Mesenchymal stem cell (in vitro differentiated cells and primary cell): Measurements from ENCODE around the gene ABCB10.

Experiments used
- DNase-seq: peaks from one replicate; pipeline ENCODE4 v3.0.0-alpha.2; 2013
- H2AFZ ChIP-seq: one replicate; pipeline ENCODE4 v1.6.1; 2013; ENCODE audit warnings: low read depth, mild to moderate bottlenecking, control low read depth, inconsistent platforms, low read length, moderate library complexity
- H2AK5ac ChIP-seq: 2 replicates; pipeline ENCODE4 v1.6.1; 2013; ENCODE audit warnings: low read length, moderate library complexity, mild to moderate bottlenecking, inconsistent platforms; ENCODE audit not compliant: severe bottlenecking
- H2BK120ac ChIP-seq: one replicate; pipeline ENCODE4 v1.6.1; 2013; ENCODE audit warnings: low read depth, mild to moderate bottlenecking, inconsistent platforms, low read length, moderate library complexity
- H2BK12ac ChIP-seq, 2 experiments: one replicate each; pipeline ENCODE4 v1.6.1; 2013; ENCODE audit warnings: inconsistent platforms in 2 of 2, low read length in 2 of 2, mild to moderate bottlenecking in 2 of 2, moderate library complexity in 2 of 2, control low read depth in 1 of 2
- H2BK15ac ChIP-seq: one replicate; pipeline ENCODE4 v1.6.1; 2013; ENCODE audit warnings: mild to moderate bottlenecking, low read depth, inconsistent platforms; ENCODE audit not compliant: poor library complexity, severe bottlenecking
- H2BK5ac ChIP-seq: 2 replicates; pipeline ENCODE4 v1.6.1; 2013; ENCODE audit warnings: low read depth, mild to moderate bottlenecking, low read length, control low read depth, inconsistent platforms; ENCODE audit not compliant: poor library complexity, severe bottlenecking
- H3K14ac ChIP-seq, 2 experiments: one replicate each; pipeline ENCODE4 v1.6.1; 2013; ENCODE audit warnings: inconsistent platforms in 2 of 2, low read length in 2 of 2, control low read depth in 1 of 2, mild to moderate bottlenecking in 1 of 2, moderate library complexity in 1 of 2
- H3K18ac ChIP-seq, 2 experiments: one replicate each; pipeline ENCODE4 v1.6.1; 2013; ENCODE audit warnings: inconsistent platforms in 2 of 2, low read length in 2 of 2, control low read depth in 1 of 2, low read depth in 1 of 2, mild to moderate bottlenecking in 1 of 2
- H3K23ac ChIP-seq, 2 experiments: one replicate each; pipeline ENCODE4 v1.6.1; 2013; ENCODE audit warnings: inconsistent platforms in 2 of 2, low read length in 2 of 2, mild to moderate bottlenecking in 2 of 2, moderate library complexity in 2 of 2, control low read depth in 1 of 2
- H3K27ac ChIP-seq: 2 replicates; pipeline ENCODE4 v1.5.1; 2013; ENCODE audit warnings: mild to moderate bottlenecking, moderate library complexity, low read length, control low read depth, inconsistent platforms; ENCODE audit not compliant: poor library complexity, severe bottlenecking
- H3K27me3 ChIP-seq, 2 experiments: 2 replicates each; pipeline versions ENCODE4 v1.6.1 to v1.7.0; 2013; ENCODE audit warnings: low read length in 2 of 2, mild to moderate bottlenecking in 2 of 2, moderate library complexity in 2 of 2, control low read depth in 1 of 2, inconsistent platforms in 1 of 2; ENCODE audit not compliant: control insufficient read depth in 1 of 2, insufficient read depth in 1 of 2
- H3K36me3 ChIP-seq, 2 experiments: 2 replicates each; pipeline versions ENCODE4 v1.6.1 to v1.7.0; 2013; ENCODE audit warnings: low read length in 2 of 2, control low read depth in 1 of 2, inconsistent platforms in 1 of 2, low read depth in 1 of 2, mild to moderate bottlenecking in 1 of 2; ENCODE audit not compliant: insufficient read depth in 2 of 2, control insufficient read depth in 1 of 2
- H3K4ac ChIP-seq, 2 experiments: one replicate each; pipeline ENCODE4 v1.6.1; 2013; ENCODE audit warnings: inconsistent platforms in 2 of 2, low read length in 2 of 2, mild to moderate bottlenecking in 2 of 2, moderate library complexity in 2 of 2, control low read depth in 1 of 2, low read depth in 1 of 2
- H3K4me1 ChIP-seq: 2 replicates; pipeline ENCODE4 v1.6.1; 2013; ENCODE audit warnings: low read depth, low read length, control low read depth; ENCODE audit not compliant: control insufficient read depth, insufficient read depth
- H3K4me2 ChIP-seq: 2 replicates; pipeline ENCODE4 v1.6.1; 2013; ENCODE audit warnings: low read length, mild to moderate bottlenecking, inconsistent platforms; ENCODE audit not compliant: poor library complexity, severe bottlenecking
- H3K4me3 ChIP-seq, 2 experiments: 2 replicates each; pipeline versions ENCODE4 v1.5.1 to v1.7.0; 2013; ENCODE audit warnings: low read length in 2 of 2, mild to moderate bottlenecking in 2 of 2, control low read depth in 1 of 2, low read depth in 1 of 2; ENCODE audit not compliant: insufficient read depth in 1 of 2
- H3K79me1 ChIP-seq: replicated peaks from 2 replicates; pipeline ENCODE4 v1.6.1; 2013; ENCODE audit warnings: mild to moderate bottlenecking, control low read depth, low read length, inconsistent platforms; ENCODE audit not compliant: poor library complexity, severe bottlenecking
- H3K9ac ChIP-seq: 2 replicates; pipeline ENCODE4 v1.7.0; 2013; ENCODE audit warnings: mild to moderate bottlenecking, low read length, moderate library complexity
- H3K9me3 ChIP-seq: 2 replicates; pipeline ENCODE4 v1.7.0; 2013; ENCODE audit warnings: mild to moderate bottlenecking, low read length; ENCODE audit not compliant: control insufficient read depth
- H4K8ac ChIP-seq: one replicate; pipeline ENCODE4 v1.6.1; 2013; ENCODE audit warnings: inconsistent platforms, mild to moderate bottlenecking, low read length, moderate library complexity
- H4K91ac ChIP-seq: one replicate; pipeline ENCODE4 v1.6.1; 2013; ENCODE audit warnings: mild to moderate bottlenecking, low read length, inconsistent platforms
- WGBS: methylation state at CpG from one replicate; pipeline ENCODE4 v1.1.7; 2013; ENCODE audit warnings: mixed read lengths; 5-methylcytosine and 5-hydroxymethylcytosine counted together

The ABCB10 gene

GRCh38 chr1:229539863-229540506 is 18.5 kb downstream of the ABCB10 start:
- H2BK12ac ChIP-seq = no peak overlapping the region

GRCh38 chr1:229538945-229539344 is 19.6 kb downstream of the ABCB10 start:
- no peaks in the 10 kb centered on the region for H3K4me1 ChIP-seq
- no peak overlapping the region for H2AK5ac ChIP-seq
- H2BK15ac ChIP-seq = no peak overlapping the region
- H3K27ac ChIP-seq = no peak overlapping the region
- no peaks in the 10 kb centered on the region for H3K27me3 ChIP-seq
- H2BK12ac ChIP-seq = no peak overlapping the region
- H3K79me1 ChIP-seq = peaks cover 9% of the 10 kb centered on the region
- no peak overlapping the region for H3K14ac ChIP-seq
- no peak overlapping the region for H2BK120ac ChIP-seq
- H2AFZ ChIP-seq = no peak overlapping the region
- no peak overlapping the region for H2BK5ac ChIP-seq
- no peak overlapping the region for H3K9ac ChIP-seq
- no peak overlapping the region for H4K8ac ChIP-seq
- no peak overlapping the region for H3K23ac ChIP-seq
- H3K4me2 ChIP-seq = no peak overlapping the region
- no peak overlapping the region for H3K18ac ChIP-seq
- no peak overlapping the region for H3K4ac ChIP-seq
- peaks cover 20 to 71% of the 10 kb centered on the region in 2 experiments for H3K36me3 ChIP-seq
- no peak for DNase-seq
- no peak overlapping the region for H4K91ac ChIP-seq
- H3K9me3 ChIP-seq = no peaks in the 10 kb centered on the region
- WGBS = 98% methylated on average over 5 of the region's 5 CpGs
- H3K4me3 ChIP-seq = no peak overlapping the region

More at GRCh38 chr1:229539863-229540506, 18.5 kb downstream of the ABCB10 start:
- Histone ChIP-seq H3K9ac (no peak overlapping the region), H3K27me3 (no peaks in the 10 kb centered on the region), H2BK5ac (no peak overlapping the region), H4K8ac (no peak overlapping the region), H3K36me3 (peaks cover 22 to 74% of the 10 kb centered on the region in 2 experiments), H3K4me1 (no peaks in the 10 kb centered on the region), H4K91ac (no peak overlapping the region), H3K18ac (no peak overlapping the region), H2BK120ac (no peak overlapping the region), H2AFZ (no peak overlapping the region), H2BK15ac (no peak overlapping the region), H3K4ac (no peak overlapping the region), H3K79me1 (peaks cover 13% of the 10 kb centered on the region), H3K14ac (no peak overlapping the region), H3K4me3 (no peak overlapping the region), H3K27ac (no peak overlapping the region), H3K9me3 (no peaks in the 10 kb centered on the region), H3K23ac (no peak overlapping the region), H2AK5ac (no peak overlapping the region), H3K4me2 (no peak overlapping the region)
- 96% methylated on average over 4 of the region's 6 CpGs for WGBS
- DNase-seq = no peak

- no peak overlapping the region for H4K91ac ChIP-seq
- peaks cover 16 to 72% of the 10 kb centered on the region in 2 experiments for H3K36me3 ChIP-seq
- no peak for DNase-seq
- no peak overlapping the region for H3K27ac ChIP-seq
- H2BK12ac ChIP-seq = no peak overlapping the region
- H2BK15ac ChIP-seq = no peak overlapping the region
- H3K4me2 ChIP-seq = no peak overlapping the region
- H3K79me1 ChIP-seq = peaks cover 4% of the 10 kb centered on the region
- no peak overlapping the region for H3K9ac ChIP-seq
- H3K4ac ChIP-seq = no peak overlapping the region
- no peak overlapping the region for H2AFZ ChIP-seq
- H3K23ac ChIP-seq = no peak overlapping the region
- no peak overlapping the region for H3K18ac ChIP-seq
- H3K9me3 ChIP-seq = no peaks in the 10 kb centered on the region
- no peak overlapping the region for H2BK120ac ChIP-seq
- H2AK5ac ChIP-seq = no peak overlapping the region
- H4K8ac ChIP-seq = no peak overlapping the region
- WGBS = 94% methylated on average over 3 of the region's 4 CpGs
- H3K4me1 ChIP-seq = no peaks in the 10 kb centered on the region
- H3K14ac ChIP-seq = no peak overlapping the region
- H3K4me3 ChIP-seq = no peak overlapping the region
- H3K27me3 ChIP-seq = no peaks in the 10 kb centered on the region
- no peak overlapping the region for H2BK5ac ChIP-seq
Observed at GRCh38 chr1:229537894-229538293, 20.6 kb downstream of the ABCB10 start.

- no peak overlapping the region for H2BK5ac ChIP-seq
- H3K4me3 ChIP-seq = no peak overlapping the region
- H3K9me3 ChIP-seq = no peaks in the 10 kb centered on the region
- no peak overlapping the region for H3K9ac ChIP-seq
- no peak overlapping the region for H2BK15ac ChIP-seq
- no peak overlapping the region for H3K14ac ChIP-seq
- no peak overlapping the region for H3K23ac ChIP-seq
- no peaks in the 10 kb centered on the region for H3K27me3 ChIP-seq
- H3K4me1 ChIP-seq = no peaks in the 10 kb centered on the region
- peaks cover 17 to 69% of the 10 kb centered on the region in 2 experiments for H3K36me3 ChIP-seq
- H4K91ac ChIP-seq = no peak overlapping the region
- H2AFZ ChIP-seq = no peak overlapping the region
- H2BK120ac ChIP-seq = no peak overlapping the region
- H2AK5ac ChIP-seq = no peak overlapping the region
- peaks cover 7% of the 10 kb centered on the region for H3K79me1 ChIP-seq
- no peak overlapping the region for H3K4ac ChIP-seq
- no peak overlapping the region for H3K4me2 ChIP-seq
- DNase-seq = no peak
- no peak overlapping the region for H3K27ac ChIP-seq
- no peak overlapping the region for H3K18ac ChIP-seq
- H2BK12ac ChIP-seq = no peak overlapping the region
- H4K8ac ChIP-seq = no peak overlapping the region
Observed at GRCh38 chr1:229536982-229537381, 21.5 kb downstream of the ABCB10 start.
